Measurements from ENCODE around the gene PTPRG. TPM values are rescaled to one million over a fixed set of nuclear protein-coding genes. Genes with fewer than 3 reads are reported as not detected.

PTPRG gene
- total RNA-seq, 1 experiment from 2014 or later: 32.1 TPM

DNA sequence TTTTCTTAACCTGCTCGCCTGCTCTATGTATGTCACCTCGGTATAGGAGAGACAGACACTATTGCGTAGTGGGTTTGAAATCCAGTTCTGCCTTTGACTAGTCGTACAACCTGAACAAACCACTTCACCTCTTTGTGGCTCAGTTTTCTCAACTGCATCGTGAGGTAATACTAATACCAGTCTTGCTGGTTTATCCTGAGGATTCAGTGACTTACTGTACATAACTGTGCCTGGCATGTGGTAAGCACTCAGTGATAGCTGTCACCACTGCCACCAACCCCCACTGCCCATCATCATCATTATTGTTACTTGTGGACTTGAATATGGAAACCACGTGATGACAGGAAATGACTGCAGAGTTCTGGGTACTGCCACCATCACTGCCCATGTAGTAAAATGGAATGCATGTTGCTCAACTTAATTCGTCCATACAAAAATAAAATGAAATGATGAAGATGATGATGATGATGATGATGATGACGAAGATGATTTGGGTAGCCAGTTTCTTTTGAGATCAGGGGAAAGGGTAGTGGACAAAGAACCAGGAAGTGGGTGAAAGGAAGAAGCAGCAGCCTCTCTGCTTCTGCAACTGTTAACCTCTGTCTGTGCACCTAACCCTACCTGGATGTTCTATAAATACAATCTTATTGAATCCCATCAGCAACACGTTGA is 583.9 kb downstream of the PTPRG start (continued):
- TF ChIP-seq TCF7L2 (IDR thresholded peaks at IDR 0.05; ENCODE audit: borderline replicate concordance, extremely low read depth, insufficient read depth, insufficient read length) (no peak), ZFX (IDR thresholded peaks at IDR 0.05) (no peak), SRF (IDR thresholded peaks at IDR 0.05; ENCODE audit: low read depth) (no peak), ZNF274 (IDR thresholded peaks at IDR 0.05; ENCODE audit: low read depth, low read length) (no peak), POLR2A (IDR thresholded peaks at IDR 0.05; ENCODE audit: borderline replicate concordance, extremely low read depth, insufficient read depth, insufficient read length) (no peak), EZH2phosphoT487 (IDR thresholded peaks at IDR 0.05; ENCODE audit: borderline replicate concordance) (no peak), CBX3 (IDR thresholded peaks at IDR 0.05; ENCODE audit: low read depth) (no peak)
- TF ChIP-seq, protein P1, sequence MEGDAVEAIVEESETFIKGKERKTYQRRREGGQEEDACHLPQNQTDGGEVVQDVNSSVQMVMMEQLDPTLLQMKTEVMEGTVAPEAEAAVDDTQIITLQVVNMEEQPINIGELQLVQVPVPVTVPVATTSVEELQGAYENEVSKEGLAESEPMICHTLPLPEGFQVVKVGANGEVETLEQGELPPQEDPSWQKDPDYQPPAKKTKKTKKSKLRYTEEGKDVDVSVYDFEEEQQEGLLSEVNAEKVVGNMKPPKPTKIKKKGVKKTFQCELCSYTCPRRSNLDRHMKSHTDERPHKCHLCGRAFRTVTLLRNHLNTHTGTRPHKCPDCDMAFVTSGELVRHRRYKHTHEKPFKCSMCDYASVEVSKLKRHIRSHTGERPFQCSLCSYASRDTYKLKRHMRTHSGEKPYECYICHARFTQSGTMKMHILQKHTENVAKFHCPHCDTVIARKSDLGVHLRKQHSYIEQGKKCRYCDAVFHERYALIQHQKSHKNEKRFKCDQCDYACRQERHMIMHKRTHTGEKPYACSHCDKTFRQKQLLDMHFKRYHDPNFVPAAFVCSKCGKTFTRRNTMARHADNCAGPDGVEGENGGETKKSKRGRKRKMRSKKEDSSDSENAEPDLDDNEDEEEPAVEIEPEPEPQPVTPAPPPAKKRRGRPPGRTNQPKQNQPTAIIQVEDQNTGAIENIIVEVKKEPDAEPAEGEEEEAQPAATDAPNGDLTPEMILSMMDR (IDR thresholded peaks at IDR 0.05 in 2 of 3, conservative IDR thresholded peaks at IDR 0.05 in 1 of 3; ENCODE audit: borderline replicate concordance in 1 of 3, insufficient read depth in 1 of 3, low read depth in 2 of 3, low read length in 2 of 3): no peak
- TF ChIP-seq, protein P2, sequence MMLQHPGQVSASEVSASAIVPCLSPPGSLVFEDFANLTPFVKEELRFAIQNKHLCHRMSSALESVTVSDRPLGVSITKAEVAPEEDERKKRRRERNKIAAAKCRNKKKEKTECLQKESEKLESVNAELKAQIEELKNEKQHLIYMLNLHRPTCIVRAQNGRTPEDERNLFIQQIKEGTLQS (IDR thresholded peaks at IDR 0.05): no peak

DNA sequence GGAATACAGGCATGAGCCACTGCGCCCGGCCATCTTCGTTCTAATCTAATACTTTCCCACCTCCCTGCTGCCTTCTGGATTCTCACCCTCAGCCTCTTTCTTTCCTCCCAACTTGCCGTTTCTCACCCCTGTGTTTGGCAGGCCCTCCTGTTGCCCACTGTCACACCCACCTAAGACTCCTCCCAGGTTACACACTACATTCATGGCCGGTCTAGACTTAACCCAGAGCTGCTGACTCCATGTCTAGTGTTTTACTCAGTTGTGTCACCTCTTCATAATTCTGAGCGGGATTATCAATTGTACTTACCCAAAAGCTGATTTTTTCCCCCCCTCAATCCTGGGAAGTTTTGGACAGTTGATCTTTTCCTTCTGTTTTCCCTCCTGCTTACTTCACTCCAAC is 588.2 kb downstream of the PTPRG start:
- H3K9me3 ChIP-seq (ENCODE audit: control insufficient read depth in 1 of 2, insufficient read depth in 1 of 2, low read depth in 1 of 2, low read length in 2 of 2): no peaks in the 10 kb centered on the region
- ChIA-PET CTCF (no interaction called here), RAD21 (ENCODE audit: low non-redundant PET in 1 of 2, low total read pairs in 2 of 2, uncharacterized antibody in 2 of 2, unreplicated experiment in 2 of 2) (no interaction called here), POLR2A (no interaction called here)
- intact Hi-C loops (cut with micrococcal nuclease): no loop called here
- no peak for ATAC-seq
- TF ChIP-seq ELF1 (IDR thresholded peaks at IDR 0.05; ENCODE audit: borderline replicate concordance, low read depth) (no peak), SIN3A (IDR thresholded peaks at IDR 0.05; ENCODE audit: low read depth) (no peak), CEBPB (IDR thresholded peaks at IDR 0.05; ENCODE audit: low read depth) (no peak)
- TF ChIP-seq, protein P3, sequence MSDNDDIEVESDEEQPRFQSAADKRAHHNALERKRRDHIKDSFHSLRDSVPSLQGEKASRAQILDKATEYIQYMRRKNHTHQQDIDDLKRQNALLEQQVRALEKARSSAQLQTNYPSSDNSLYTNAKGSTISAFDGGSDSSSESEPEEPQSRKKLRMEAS (IDR thresholded peaks at IDR 0.05): no peak
- TF ChIP-seq, protein P4, sequence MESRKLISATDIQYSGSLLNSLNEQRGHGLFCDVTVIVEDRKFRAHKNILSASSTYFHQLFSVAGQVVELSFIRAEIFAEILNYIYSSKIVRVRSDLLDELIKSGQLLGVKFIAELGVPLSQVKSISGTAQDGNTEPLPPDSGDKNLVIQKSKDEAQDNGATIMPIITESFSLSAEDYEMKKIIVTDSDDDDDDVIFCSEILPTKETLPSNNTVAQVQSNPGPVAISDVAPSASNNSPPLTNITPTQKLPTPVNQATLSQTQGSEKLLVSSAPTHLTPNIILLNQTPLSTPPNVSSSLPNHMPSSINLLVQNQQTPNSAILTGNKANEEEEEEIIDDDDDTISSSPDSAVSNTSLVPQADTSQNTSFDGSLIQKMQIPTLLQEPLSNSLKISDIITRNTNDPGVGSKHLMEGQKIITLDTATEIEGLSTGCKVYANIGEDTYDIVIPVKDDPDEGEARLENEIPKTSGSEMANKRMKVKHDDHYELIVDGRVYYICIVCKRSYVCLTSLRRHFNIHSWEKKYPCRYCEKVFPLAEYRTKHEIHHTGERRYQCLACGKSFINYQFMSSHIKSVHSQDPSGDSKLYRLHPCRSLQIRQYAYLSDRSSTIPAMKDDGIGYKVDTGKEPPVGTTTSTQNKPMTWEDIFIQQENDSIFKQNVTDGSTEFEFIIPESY (IDR thresholded peaks at IDR 0.05; ENCODE audit: extremely low read depth, insufficient replicate concordance, low read length): no peak
- no peaks in the 10 kb centered on the region for H3K4me1 ChIP-seq (ENCODE audit: control insufficient read depth in 1 of 2, insufficient read depth in 2 of 2, low read length in 2 of 2)
- H2AFZ ChIP-seq (ENCODE audit: low read depth, low read length, poor library complexity, severe bottlenecking): no peak overlapping the region
- no peaks in the 10 kb centered on the region for H3K79me2 ChIP-seq (ENCODE audit: insufficient read depth, low read length)
- H3K4me3 ChIP-seq (replicated peaks in 1 of 2; ENCODE audit: low read depth in 1 of 2, low read length in 2 of 2): no peak overlapping the region
- BruUV-seq (replicated peaks): no TSS peak
- no peaks in the 10 kb centered on the region for H3K27me3 ChIP-seq (ENCODE audit: insufficient read depth, low read length)
- H3K9ac ChIP-seq (ENCODE audit: low read length): no peak overlapping the region
- no peak for DNase-seq (ENCODE audit: low read depth, low spot score)
- no peaks in the 10 kb centered on the region for H3K36me3 ChIP-seq (ENCODE audit: control insufficient read depth in 1 of 2, insufficient read depth in 2 of 2, low read length in 2 of 2)
- H3K9me2 ChIP-seq (ENCODE audit: insufficient read depth): no peaks in the 10 kb centered on the region
- no peaks in the 10 kb centered on the region for H4K20me1 ChIP-seq (ENCODE audit: insufficient read depth)
- no peak overlapping the region for H3K4me2 ChIP-seq (ENCODE audit: low read length)
- H3K27ac ChIP-seq (ENCODE audit: low read depth, low read length): no peak overlapping the region
